Prostate gland (tissue), 2 donors: ENCODE results near the gene EXO1. TPM values are rescaled to one million over a fixed set of nuclear protein-coding genes. Genes with fewer than 3 reads are reported as not detected.

ENCODE experiments used
- DNase-seq: peaks from one replicate; pipeline ENCODE4 v3.0.0-alpha.2; 2019; ENCODE audit warnings: low spot score
- H3K27ac ChIP-seq, 2 donors: fragments of 200-600 bp; sonication (generic); 2 replicates each; pipeline ENCODE4 v1.5.1; 2017 to 2019
- H3K27me3 ChIP-seq: fragments of 200-600 bp; sonication (generic); replicated peaks from 2 replicates; pipeline ENCODE4 v1.5.1; 2019; ENCODE audit not compliant: insufficient read depth
- H3K36me3 ChIP-seq, 2 donors: fragments of 200-600 bp; sonication (generic); 1 replicate in 1 of 2; 2 replicates in 1 of 2; pipeline versions ENCODE4 v1.5.1 to v1.8.1; 2017 to 2019
- H3K4me1 ChIP-seq: fragments of 200-600 bp; sonication (generic); replicated peaks from 2 replicates; pipeline ENCODE4 v1.5.1; 2019
- H3K4me3 ChIP-seq, 2 donors: fragments of 200-600 bp; sonication (generic); 2 replicates each; pipeline ENCODE4 v1.5.1; 2017 to 2019
- H3K9me3 ChIP-seq: fragments of 200-600 bp; sonication (generic); 2 replicates; pipeline ENCODE4 v1.5.1; 2017
- CTCF ChIP-seq, 4 experiments: fragments of 200-600 bp in 2 of 4; fragments of 450-650 bp in 2 of 4; sonication (generic) in 2 of 4; IDR thresholded peaks; 1 replicate in 3 of 4; 2 replicates in 1 of 4; pipeline ENCODE4 v1.5.1; 2016 to 2019; ENCODE audit warnings: antibody characterized with exemption in 4 of 4, mild to moderate bottlenecking in 2 of 4, moderate library complexity in 2 of 4
- POLR2A ChIP-seq: fragments of 450-650 bp; IDR thresholded peaks from one replicate; pipeline ENCODE4 v1.6.1; 2016; ENCODE audit warnings: antibody characterized with exemption, mild to moderate bottlenecking
- POLR2AphosphoS5 ChIP-seq: sonication (generic); formaldehyde crosslinking; IDR thresholded peaks from one replicate; pipeline ENCODE4 v1.6.1; 2017; ENCODE audit warnings: antibody characterized with exemption
- WGBS: methylation state at CpG from one replicate; pipeline ENCODE4 v1.1.5; 2018; 5-methylcytosine and 5-hydroxymethylcytosine counted together
- intact Hi-C: fragments of 100-400 bp; cut with DNase I; formaldehyde crosslinking; loops from one replicate; pipeline ENCODE4 v1.14.2; 2022
- total RNA-seq, 2 donors: library from RNA; depleted of rRNA; stranded (reverse); fragments of >200 nt; gene quantifications; one replicate each; pipeline ENCODE4 v1.1.0, GENCODE V29; 2016

Gene EXO1
- total RNA-seq, 2 donors from 2014 or later = 0.36 to 3.1 TPM

- TF ChIP-seq POLR2AphosphoS5 = no peak
- no peak for TF ChIP-seq CTCF (IDR thresholded peaks at IDR 0.05)
- no peak for TF ChIP-seq POLR2A
- 67% methylated on average over 3 of the region's 3 CpGs for WGBS
- no peak for DNase-seq
- Histone ChIP-seq H3K4me1 (no peaks in the 10 kb centered on the region), H3K27ac (no peak overlapping the region), H3K27me3 (no peaks in the 10 kb centered on the region), H3K4me3 (no peak overlapping the region), H3K9me3 (no peaks in the 10 kb centered on the region), H3K36me3 (no peaks in the 10 kb centered on the region)
- intact Hi-C loops = no loop called here
Measured at GRCh38 chr1:241817956-241818612, 29.9 kb upstream of the EXO1 start.

GRCh38 chr1:241819340-241819866 is 28.6 kb upstream of the EXO1 start:
- intact Hi-C loops = no loop called here
- Histone ChIP-seq H3K9me3 (no peaks in the 10 kb centered on the region), H3K27me3 (no peaks in the 10 kb centered on the region), H3K4me1 (no peaks in the 10 kb centered on the region), H3K36me3 (no peaks in the 10 kb centered on the region), H3K4me3 (no peak overlapping the region), H3K27ac (no peak overlapping the region)
- TF ChIP-seq POLR2AphosphoS5 = no peak
- no peak for TF ChIP-seq POLR2A
- TF ChIP-seq CTCF (IDR thresholded peaks at IDR 0.05) = no peak
- DNase-seq = no peak
- 82% methylated on average over 4 of the region's 4 CpGs for WGBS

GRCh38 chr1:241821363-241821762 is 26.6 kb upstream of the EXO1 start:
- 84% methylated on average over 4 of the region's 4 CpGs for WGBS

GRCh38 chr1:241822846-241823245 is 25.2 kb upstream of the EXO1 start:
- Histone ChIP-seq H3K27me3 (no peaks in the 10 kb centered on the region), H3K4me1 (no peaks in the 10 kb centered on the region), H3K9me3 (no peaks in the 10 kb centered on the region), H3K4me3 (no peak overlapping the region), H3K27ac (no peak overlapping the region), H3K36me3 (no peaks in the 10 kb centered on the region)
- no peak for TF ChIP-seq POLR2AphosphoS5
- no peak for TF ChIP-seq CTCF (IDR thresholded peaks at IDR 0.05)
- no peak for TF ChIP-seq POLR2A
- intact Hi-C loops = no loop called here
- no peak for DNase-seq

More at GRCh38 chr1:241821363-241821762, 26.6 kb upstream of the EXO1 start:
- DNase-seq = no peak
- Histone ChIP-seq H3K4me1 (no peaks in the 10 kb centered on the region), H3K36me3 (no peaks in the 10 kb centered on the region), H3K4me3 (no peak overlapping the region), H3K27me3 (no peaks in the 10 kb centered on the region), H3K9me3 (no peaks in the 10 kb centered on the region), H3K27ac (no peak overlapping the region)
- intact Hi-C loops = no loop called here
- TF ChIP-seq POLR2A = no peak
- TF ChIP-seq CTCF (IDR thresholded peaks at IDR 0.05) = no peak
- no peak for TF ChIP-seq POLR2AphosphoS5

- no peak for TF ChIP-seq CTCF (IDR thresholded peaks at IDR 0.05)
- WGBS = 87% methylated on average over 1 of the region's 1 CpG
- intact Hi-C loops = no loop called here
- Histone ChIP-seq H3K4me3 (no peak overlapping the region), H3K27ac (no peak overlapping the region), H3K4me1 (no peaks in the 10 kb centered on the region), H3K9me3 (no peaks in the 10 kb centered on the region), H3K36me3 (no peaks in the 10 kb centered on the region), H3K27me3 (no peaks in the 10 kb centered on the region)
- no peak for DNase-seq
Measured at GRCh38 chr1:241823925-241824324, 24.1 kb upstream of the EXO1 start.
